ENCODE measurements around the gene TENT4B. TPM values are rescaled to one million over a fixed set of nuclear protein-coding genes. Genes with fewer than 3 reads are reported as not detected.

TENT4B gene
- total RNA-seq, 1 donor from 2014 or later = 7.1 TPM

DNA sequence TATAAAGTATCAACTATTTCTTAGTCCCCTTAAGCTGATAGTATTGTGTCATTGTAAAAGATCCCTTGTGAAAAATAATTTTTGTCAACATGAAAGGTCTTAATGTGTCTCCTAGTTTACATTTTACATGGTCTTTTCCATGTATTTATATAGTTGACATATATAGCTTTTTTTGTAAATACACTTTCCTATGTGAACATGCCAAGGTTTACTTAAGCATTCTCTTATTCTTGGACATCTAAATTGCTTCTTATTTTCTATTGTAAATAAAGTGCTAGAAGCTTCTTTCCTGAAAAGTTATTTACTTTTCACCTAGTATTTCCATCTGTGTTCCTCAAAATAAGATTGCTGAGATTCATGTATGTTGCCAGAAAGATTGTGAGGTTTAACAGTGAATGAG is 29.3 kb downstream of the TENT4B start:
- Mint-ChIP-seq H3K4me1 (ENCODE audit: unreplicated experiment) (no peaks in the 10 kb centered on the region), H3K4me3 (ENCODE audit: unreplicated experiment) (no peak overlapping the region), H3K36me3 (ENCODE audit: low read depth, unreplicated experiment) (no peaks in the 10 kb centered on the region), H3K27ac (ENCODE audit: unreplicated experiment) (no peak overlapping the region), H3K27me3 (ENCODE audit: unreplicated experiment) (no peaks in the 10 kb centered on the region), H3K9me3 (ENCODE audit: unreplicated experiment) (no peaks in the 10 kb centered on the region)
- no peak for DNase-seq (ENCODE audit: low spot score)
- TF ChIP-seq, protein P1, sequence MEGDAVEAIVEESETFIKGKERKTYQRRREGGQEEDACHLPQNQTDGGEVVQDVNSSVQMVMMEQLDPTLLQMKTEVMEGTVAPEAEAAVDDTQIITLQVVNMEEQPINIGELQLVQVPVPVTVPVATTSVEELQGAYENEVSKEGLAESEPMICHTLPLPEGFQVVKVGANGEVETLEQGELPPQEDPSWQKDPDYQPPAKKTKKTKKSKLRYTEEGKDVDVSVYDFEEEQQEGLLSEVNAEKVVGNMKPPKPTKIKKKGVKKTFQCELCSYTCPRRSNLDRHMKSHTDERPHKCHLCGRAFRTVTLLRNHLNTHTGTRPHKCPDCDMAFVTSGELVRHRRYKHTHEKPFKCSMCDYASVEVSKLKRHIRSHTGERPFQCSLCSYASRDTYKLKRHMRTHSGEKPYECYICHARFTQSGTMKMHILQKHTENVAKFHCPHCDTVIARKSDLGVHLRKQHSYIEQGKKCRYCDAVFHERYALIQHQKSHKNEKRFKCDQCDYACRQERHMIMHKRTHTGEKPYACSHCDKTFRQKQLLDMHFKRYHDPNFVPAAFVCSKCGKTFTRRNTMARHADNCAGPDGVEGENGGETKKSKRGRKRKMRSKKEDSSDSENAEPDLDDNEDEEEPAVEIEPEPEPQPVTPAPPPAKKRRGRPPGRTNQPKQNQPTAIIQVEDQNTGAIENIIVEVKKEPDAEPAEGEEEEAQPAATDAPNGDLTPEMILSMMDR (IDR thresholded peaks at IDR 0.05; ENCODE audit: unreplicated experiment) = no peak

DNA sequence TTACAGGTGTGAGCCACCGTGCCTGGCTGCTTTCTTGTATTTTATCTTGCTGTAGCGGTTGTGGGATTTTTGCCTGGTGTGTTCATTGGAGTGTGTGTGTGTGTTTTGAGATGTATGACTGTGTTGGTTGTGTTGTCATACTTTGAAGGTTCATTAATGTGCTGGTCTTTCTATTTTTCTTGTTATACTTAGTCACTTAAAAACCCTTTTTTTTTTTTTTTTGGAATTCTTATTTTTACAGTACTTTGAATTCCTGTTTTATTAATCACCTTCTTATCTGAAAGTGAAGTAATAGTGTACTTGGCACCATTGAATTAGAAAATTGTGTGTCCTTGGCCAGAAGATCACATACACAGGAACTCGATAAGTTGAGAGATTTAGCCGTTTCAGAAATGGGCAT is 30.2 kb downstream of the TENT4B start:
- TF ChIP-seq, protein P1 (IDR thresholded peaks at IDR 0.05; ENCODE audit: unreplicated experiment) = no peak
- Mint-ChIP-seq H3K4me1 (ENCODE audit: unreplicated experiment) (no peaks in the 10 kb centered on the region), H3K36me3 (ENCODE audit: low read depth, unreplicated experiment) (no peaks in the 10 kb centered on the region), H3K27ac (ENCODE audit: unreplicated experiment) (no peak overlapping the region), H3K9me3 (ENCODE audit: unreplicated experiment) (no peaks in the 10 kb centered on the region), H3K4me3 (ENCODE audit: unreplicated experiment) (no peak overlapping the region), H3K27me3 (ENCODE audit: unreplicated experiment) (no peaks in the 10 kb centered on the region)
- DNase-seq (ENCODE audit: low spot score) = no peak

DNA sequence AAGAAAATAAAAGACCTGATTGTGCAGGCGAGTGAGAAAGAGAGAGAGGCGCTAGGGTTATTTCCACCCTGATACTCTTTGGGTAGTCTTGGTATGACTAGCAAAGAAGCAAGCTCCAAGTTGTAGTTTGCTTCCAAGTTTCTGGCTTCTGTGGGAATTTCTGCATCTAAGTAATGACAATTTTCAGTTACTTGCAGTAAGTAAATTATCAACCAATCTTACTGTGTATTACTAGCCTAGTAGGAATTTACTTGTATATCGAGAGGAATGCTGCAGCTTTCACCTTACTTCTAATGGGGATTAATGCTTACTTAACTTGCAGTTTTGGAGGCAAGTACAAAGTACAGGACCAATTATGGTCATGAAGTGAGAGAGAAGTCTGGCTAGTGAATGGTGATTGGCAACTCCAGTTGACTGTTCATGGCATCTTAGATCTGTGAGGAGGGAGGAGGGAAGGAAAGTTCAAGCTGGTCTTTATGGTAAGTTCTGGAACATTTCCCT is 31.9 kb downstream of the TENT4B start:
- H3K36me3 Mint-ChIP-seq (ENCODE audit: low read depth, unreplicated experiment) = no peaks in the 10 kb centered on the region
- H3K4me1 Mint-ChIP-seq (ENCODE audit: unreplicated experiment) = no peaks in the 10 kb centered on the region
- DNase-seq (ENCODE audit: low spot score) = no peak
- H3K4me3 Mint-ChIP-seq (ENCODE audit: unreplicated experiment) = no peak overlapping the region
- H3K9me3 Mint-ChIP-seq (ENCODE audit: unreplicated experiment) = no peaks in the 10 kb centered on the region
- TF ChIP-seq, protein P1 (IDR thresholded peaks at IDR 0.05; ENCODE audit: unreplicated experiment) = no peak
- H3K27me3 Mint-ChIP-seq (ENCODE audit: unreplicated experiment) = no peaks in the 10 kb centered on the region
- H3K27ac Mint-ChIP-seq (ENCODE audit: unreplicated experiment) = no peak overlapping the region

DNA sequence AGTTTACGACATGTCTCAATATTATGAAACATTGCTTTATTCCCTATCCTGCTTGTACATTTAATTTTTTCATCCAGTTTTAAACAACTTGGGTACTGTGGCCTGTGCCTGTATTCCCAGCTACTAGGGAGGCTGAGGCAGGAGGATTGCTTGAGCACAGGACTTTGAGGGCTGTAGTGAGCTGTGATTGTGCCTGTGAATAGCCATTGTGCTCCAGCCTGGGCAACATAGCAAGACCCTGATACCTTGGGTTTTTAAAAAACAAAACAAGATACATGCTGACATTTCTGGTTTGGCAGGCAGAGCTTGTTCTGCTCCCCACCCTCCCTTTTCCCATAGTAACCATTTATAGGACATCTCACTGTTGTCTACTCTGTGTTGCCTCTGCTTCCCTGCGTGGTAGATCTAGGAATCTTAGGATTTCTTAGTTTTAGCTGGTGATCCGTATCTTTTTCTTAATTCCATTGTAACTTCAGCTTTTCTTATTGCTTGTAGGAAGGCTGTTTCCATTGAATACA is 35.6 kb downstream of the TENT4B start:
- Mint-ChIP-seq H3K27me3 (ENCODE audit: unreplicated experiment) (peaks cover 2% of the 10 kb centered on the region), H3K4me1 (ENCODE audit: unreplicated experiment) (no peaks in the 10 kb centered on the region), H3K4me3 (ENCODE audit: unreplicated experiment) (no peak overlapping the region), H3K36me3 (ENCODE audit: low read depth, unreplicated experiment) (no peaks in the 10 kb centered on the region), H3K27ac (ENCODE audit: unreplicated experiment) (no peak overlapping the region), H3K9me3 (ENCODE audit: unreplicated experiment) (no peaks in the 10 kb centered on the region)
- TF ChIP-seq, protein P1 (IDR thresholded peaks at IDR 0.05; ENCODE audit: unreplicated experiment) = no peak
- no peak for DNase-seq (ENCODE audit: low spot score)

DNA sequence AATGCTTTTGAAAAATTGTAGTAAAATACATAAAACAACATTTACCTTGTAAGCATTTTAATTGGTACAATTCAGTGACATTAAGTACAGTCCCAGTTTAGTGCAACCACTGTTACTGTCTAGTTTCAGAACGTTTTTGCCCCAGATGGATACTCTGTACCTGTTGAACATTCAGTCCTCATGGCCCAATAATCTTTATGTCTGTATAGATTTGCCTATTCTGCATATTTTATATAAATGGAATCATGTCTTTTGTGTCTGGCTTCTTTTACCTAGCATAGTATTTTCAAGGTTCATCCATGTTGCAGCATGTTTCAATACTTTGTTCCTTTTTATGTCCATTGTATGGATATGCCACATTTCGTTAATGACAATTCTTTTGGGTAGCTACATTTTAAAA is 37.2 kb downstream of the TENT4B start:
- Mint-ChIP-seq H3K9me3 (ENCODE audit: unreplicated experiment) (no peaks in the 10 kb centered on the region), H3K27ac (ENCODE audit: unreplicated experiment) (no peak overlapping the region), H3K27me3 (ENCODE audit: unreplicated experiment) (peaks cover 2% of the 10 kb centered on the region), H3K36me3 (ENCODE audit: low read depth, unreplicated experiment) (no peaks in the 10 kb centered on the region), H3K4me1 (ENCODE audit: unreplicated experiment) (no peaks in the 10 kb centered on the region), H3K4me3 (ENCODE audit: unreplicated experiment) (no peak overlapping the region)
- no peak for DNase-seq (ENCODE audit: low spot score)
- TF ChIP-seq, protein P1 (IDR thresholded peaks at IDR 0.05; ENCODE audit: unreplicated experiment) = no peak

Data from endothelial cell (in vitro differentiated cells).